Measurements from ENCODE around the gene SSBP1.

SSBP1 gene

DNA sequence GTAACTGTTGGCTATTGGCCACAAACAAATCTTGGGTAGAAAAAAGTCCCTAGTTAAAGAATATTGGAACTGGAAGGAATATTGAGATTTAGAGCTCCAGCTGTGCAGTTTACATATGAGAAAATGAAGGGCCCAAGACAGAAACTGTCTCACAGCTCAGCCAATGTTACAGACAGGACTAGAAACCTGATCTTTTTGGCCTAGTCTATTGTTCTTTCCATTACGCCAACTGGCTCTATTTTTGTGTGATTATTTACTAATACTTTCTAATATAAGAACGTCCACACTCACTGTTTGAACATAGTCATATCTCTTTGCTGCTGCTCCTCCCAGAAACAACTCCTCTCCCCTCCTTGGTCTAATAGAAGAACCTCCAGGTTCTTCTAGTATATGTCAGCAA is 28.8 kb upstream of the SSBP1 start:
- no peak overlapping the region for H3K27ac ChIP-seq (ENCODE audit: insufficient read depth, low read length, poor library complexity, severe bottlenecking)
- no peaks in the 10 kb centered on the region for H3K36me3 ChIP-seq (ENCODE audit: control insufficient read depth, insufficient read depth, low read length)
- no peak overlapping the region for H3K4me3 ChIP-seq (ENCODE audit: insufficient read depth, low read depth, low read length, poor library complexity, severe bottlenecking)
- H3K27me3 ChIP-seq (replicated peaks; ENCODE audit: control insufficient read depth, insufficient read depth, low read length, poor library complexity, severe bottlenecking): no peaks in the 10 kb centered on the region
- no peaks in the 10 kb centered on the region for H3K9me3 ChIP-seq (ENCODE audit: control insufficient read depth, low read length)
- H3K4me1 ChIP-seq (ENCODE audit: control insufficient read depth, insufficient read depth, low read length, poor library complexity, severe bottlenecking): no peaks in the 10 kb centered on the region
- no peak for DNase-seq

DNA sequence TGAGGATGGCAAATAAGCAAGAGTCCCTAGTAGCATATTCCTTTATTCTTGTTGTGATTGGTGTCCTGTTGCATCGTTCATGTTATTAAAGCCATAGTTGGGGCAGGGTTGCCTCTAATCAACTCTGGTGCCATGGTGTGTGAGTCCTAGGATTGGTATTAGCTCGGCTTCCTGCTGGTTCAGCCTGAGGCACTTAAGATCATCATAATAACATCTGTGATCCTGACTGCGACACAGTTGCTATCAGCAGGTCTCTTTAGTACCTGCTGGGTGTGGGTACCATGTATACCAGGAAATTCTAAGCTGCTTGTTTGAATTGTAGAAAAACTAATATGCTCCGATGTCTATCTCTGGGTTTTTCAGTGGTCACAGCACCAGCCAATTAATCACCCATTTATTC is 28.4 kb upstream of the SSBP1 start:
- DNase-seq: no peak
- no peak overlapping the region for H3K27ac ChIP-seq (ENCODE audit: insufficient read depth, low read length, poor library complexity, severe bottlenecking)
- H3K9me3 ChIP-seq (ENCODE audit: control insufficient read depth, low read length): no peaks in the 10 kb centered on the region
- H3K4me1 ChIP-seq (ENCODE audit: control insufficient read depth, insufficient read depth, low read length, poor library complexity, severe bottlenecking): no peaks in the 10 kb centered on the region
- H3K36me3 ChIP-seq (ENCODE audit: control insufficient read depth, insufficient read depth, low read length): no peaks in the 10 kb centered on the region
- no peak overlapping the region for H3K4me3 ChIP-seq (ENCODE audit: insufficient read depth, low read depth, low read length, poor library complexity, severe bottlenecking)
- no peaks in the 10 kb centered on the region for H3K27me3 ChIP-seq (replicated peaks; ENCODE audit: control insufficient read depth, insufficient read depth, low read length, poor library complexity, severe bottlenecking)

DNA sequence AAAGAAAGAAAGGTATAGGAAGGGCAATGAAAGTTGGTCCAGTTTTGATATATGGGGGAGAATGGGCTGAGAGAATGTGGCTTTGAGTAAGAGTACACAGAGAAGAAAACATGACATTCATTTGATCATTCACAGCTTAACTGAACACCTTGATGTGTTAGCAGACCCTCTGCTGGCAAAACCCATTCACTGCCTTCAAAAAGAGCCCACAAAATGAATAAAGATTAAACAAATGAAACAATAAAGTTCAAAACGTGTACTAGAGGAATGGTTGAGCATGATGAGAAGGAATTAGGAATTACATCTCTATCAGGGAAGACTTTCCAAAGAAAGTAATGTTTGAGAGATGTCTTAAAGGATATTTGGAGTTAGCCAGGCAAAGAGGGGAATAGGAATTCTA is 27.9 kb upstream of the SSBP1 start:
- Histone ChIP-seq H3K4me3 (ENCODE audit: insufficient read depth, low read depth, low read length, poor library complexity, severe bottlenecking) (no peak overlapping the region), H3K36me3 (ENCODE audit: control insufficient read depth, insufficient read depth, low read length) (no peaks in the 10 kb centered on the region), H3K9me3 (ENCODE audit: control insufficient read depth, low read length) (no peaks in the 10 kb centered on the region), H3K4me1 (ENCODE audit: control insufficient read depth, insufficient read depth, low read length, poor library complexity, severe bottlenecking) (no peaks in the 10 kb centered on the region), H3K27ac (ENCODE audit: insufficient read depth, low read length, poor library complexity, severe bottlenecking) (no peak overlapping the region), H3K27me3 (replicated peaks; ENCODE audit: control insufficient read depth, insufficient read depth, low read length, poor library complexity, severe bottlenecking) (no peaks in the 10 kb centered on the region)
- DNase-seq: no peak

DNA sequence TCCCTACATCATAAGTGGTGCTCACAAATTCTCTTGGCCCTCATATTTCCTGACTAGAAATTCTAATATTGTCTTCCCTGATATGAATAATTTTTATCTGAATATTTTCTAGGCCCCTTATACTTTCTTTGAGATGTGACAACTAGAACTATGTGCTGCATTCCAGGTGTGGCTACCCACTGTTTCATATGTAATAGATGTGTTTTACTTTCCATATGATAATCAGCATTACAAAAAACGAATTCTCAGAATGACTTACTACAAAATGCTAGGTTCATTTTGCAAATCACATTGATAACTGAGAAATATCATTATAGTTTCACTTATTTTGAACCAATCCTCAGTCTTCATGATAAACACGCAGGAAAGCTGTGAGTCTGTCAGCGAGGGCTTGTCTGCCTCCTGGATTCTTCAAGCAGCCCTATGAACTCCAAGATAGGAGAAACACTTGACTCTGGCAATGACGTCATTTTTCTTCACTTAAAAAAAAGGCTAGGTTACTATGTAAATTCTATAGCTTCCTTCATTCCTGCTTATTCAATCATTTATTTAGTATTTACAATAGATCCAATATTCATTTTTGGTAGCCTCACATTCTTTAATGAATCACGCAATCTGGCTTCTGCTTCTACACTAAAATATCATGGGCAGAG is 25.4 kb upstream of the SSBP1 start:
- no peaks in the 10 kb centered on the region for H3K36me3 ChIP-seq (ENCODE audit: control insufficient read depth, insufficient read depth, low read length)
- no peaks in the 10 kb centered on the region for H3K27me3 ChIP-seq (replicated peaks; ENCODE audit: control insufficient read depth, insufficient read depth, low read length, poor library complexity, severe bottlenecking)
- H3K4me3 ChIP-seq (ENCODE audit: insufficient read depth, low read depth, low read length, poor library complexity, severe bottlenecking): no peak overlapping the region
- H3K27ac ChIP-seq (ENCODE audit: insufficient read depth, low read length, poor library complexity, severe bottlenecking): no peak overlapping the region
- no peak for DNase-seq
- no peaks in the 10 kb centered on the region for H3K9me3 ChIP-seq (ENCODE audit: control insufficient read depth, low read length)
- H3K4me1 ChIP-seq (ENCODE audit: control insufficient read depth, insufficient read depth, low read length, poor library complexity, severe bottlenecking): no peaks in the 10 kb centered on the region

DNA sequence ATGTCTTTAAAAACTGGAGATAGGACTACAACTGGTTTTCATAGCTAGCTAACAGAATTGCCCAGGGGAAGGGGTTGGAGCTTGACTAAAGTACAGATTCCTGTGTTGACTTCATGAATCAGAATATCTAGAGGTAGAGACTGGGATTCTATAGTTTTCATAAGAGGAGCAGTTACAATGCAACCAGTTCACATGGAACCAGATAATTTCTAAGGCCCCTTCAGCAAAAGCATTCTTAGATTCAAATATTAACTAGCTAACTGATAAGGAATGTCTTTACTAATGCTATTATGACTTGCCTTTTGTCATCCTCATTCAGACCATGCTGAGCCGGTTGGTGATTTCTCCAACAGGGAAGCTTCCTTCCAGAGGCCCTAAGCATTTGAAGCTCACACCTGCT is 24.3 kb upstream of the SSBP1 start:
- Histone ChIP-seq H3K27ac (ENCODE audit: insufficient read depth, low read length, poor library complexity, severe bottlenecking) (no peak overlapping the region), H3K27me3 (replicated peaks; ENCODE audit: control insufficient read depth, insufficient read depth, low read length, poor library complexity, severe bottlenecking) (no peaks in the 10 kb centered on the region), H3K36me3 (ENCODE audit: control insufficient read depth, insufficient read depth, low read length) (no peaks in the 10 kb centered on the region), H3K9me3 (ENCODE audit: control insufficient read depth, low read length) (no peaks in the 10 kb centered on the region), H3K4me3 (ENCODE audit: insufficient read depth, low read depth, low read length, poor library complexity, severe bottlenecking) (no peak overlapping the region), H3K4me1 (ENCODE audit: control insufficient read depth, insufficient read depth, low read length, poor library complexity, severe bottlenecking) (no peaks in the 10 kb centered on the region)
- no peak for DNase-seq

DNA sequence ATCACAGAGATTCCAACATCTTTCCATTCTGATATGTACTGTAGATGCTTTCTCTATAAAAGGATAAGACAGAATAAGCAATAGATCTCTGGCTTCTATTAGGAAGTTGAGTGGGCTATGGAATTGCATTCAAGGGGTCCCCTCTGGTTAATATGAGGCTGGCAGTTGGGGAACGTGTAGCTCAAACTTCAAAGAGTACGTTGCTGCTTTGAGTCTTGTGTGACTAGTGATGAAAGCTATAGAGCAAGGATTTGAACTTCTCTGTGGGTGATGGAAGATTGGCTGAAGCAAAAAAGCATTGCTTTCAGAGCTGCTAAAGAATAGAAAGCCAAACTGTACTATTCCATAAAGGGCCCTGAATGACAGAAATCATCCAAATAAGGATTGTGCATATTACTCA is 23.6 kb upstream of the SSBP1 start:
- DNase-seq: no peak
- Histone ChIP-seq H3K27ac (ENCODE audit: insufficient read depth, low read length, poor library complexity, severe bottlenecking) (no peak overlapping the region), H3K27me3 (replicated peaks; ENCODE audit: control insufficient read depth, insufficient read depth, low read length, poor library complexity, severe bottlenecking) (no peaks in the 10 kb centered on the region), H3K9me3 (ENCODE audit: control insufficient read depth, low read length) (no peaks in the 10 kb centered on the region), H3K4me1 (ENCODE audit: control insufficient read depth, insufficient read depth, low read length, poor library complexity, severe bottlenecking) (no peaks in the 10 kb centered on the region), H3K4me3 (ENCODE audit: insufficient read depth, low read depth, low read length, poor library complexity, severe bottlenecking) (no peak overlapping the region), H3K36me3 (ENCODE audit: control insufficient read depth, insufficient read depth, low read length) (no peaks in the 10 kb centered on the region)

DNA sequence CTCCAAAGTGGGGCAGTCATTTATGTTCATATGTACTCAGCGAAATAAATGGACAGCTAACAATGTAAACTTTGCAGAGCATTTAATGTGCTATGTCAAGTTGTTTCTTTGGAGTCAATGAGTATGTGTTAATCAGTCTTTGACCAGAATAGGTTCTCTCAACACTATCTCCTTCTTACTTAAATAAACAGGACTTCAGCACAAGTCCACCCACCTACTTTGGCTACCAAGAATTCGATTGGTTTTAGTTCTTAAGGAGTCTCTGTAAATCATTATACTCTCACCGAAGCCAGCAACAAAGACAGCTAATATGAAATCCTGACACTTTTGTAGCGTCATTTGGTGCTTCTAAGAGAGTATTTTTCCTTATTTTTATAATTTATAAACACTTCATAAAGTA is 23.1 kb upstream of the SSBP1 start:
- H3K4me1 ChIP-seq (ENCODE audit: control insufficient read depth, insufficient read depth, low read length, poor library complexity, severe bottlenecking): no peaks in the 10 kb centered on the region
- H3K36me3 ChIP-seq (ENCODE audit: control insufficient read depth, insufficient read depth, low read length): no peaks in the 10 kb centered on the region
- H3K27me3 ChIP-seq (replicated peaks; ENCODE audit: control insufficient read depth, insufficient read depth, low read length, poor library complexity, severe bottlenecking): no peaks in the 10 kb centered on the region
- no peak for DNase-seq
- no peak overlapping the region for H3K4me3 ChIP-seq (ENCODE audit: insufficient read depth, low read depth, low read length, poor library complexity, severe bottlenecking)
- H3K9me3 ChIP-seq (ENCODE audit: control insufficient read depth, low read length): no peaks in the 10 kb centered on the region
- no peak overlapping the region for H3K27ac ChIP-seq (ENCODE audit: insufficient read depth, low read length, poor library complexity, severe bottlenecking)

DNA sequence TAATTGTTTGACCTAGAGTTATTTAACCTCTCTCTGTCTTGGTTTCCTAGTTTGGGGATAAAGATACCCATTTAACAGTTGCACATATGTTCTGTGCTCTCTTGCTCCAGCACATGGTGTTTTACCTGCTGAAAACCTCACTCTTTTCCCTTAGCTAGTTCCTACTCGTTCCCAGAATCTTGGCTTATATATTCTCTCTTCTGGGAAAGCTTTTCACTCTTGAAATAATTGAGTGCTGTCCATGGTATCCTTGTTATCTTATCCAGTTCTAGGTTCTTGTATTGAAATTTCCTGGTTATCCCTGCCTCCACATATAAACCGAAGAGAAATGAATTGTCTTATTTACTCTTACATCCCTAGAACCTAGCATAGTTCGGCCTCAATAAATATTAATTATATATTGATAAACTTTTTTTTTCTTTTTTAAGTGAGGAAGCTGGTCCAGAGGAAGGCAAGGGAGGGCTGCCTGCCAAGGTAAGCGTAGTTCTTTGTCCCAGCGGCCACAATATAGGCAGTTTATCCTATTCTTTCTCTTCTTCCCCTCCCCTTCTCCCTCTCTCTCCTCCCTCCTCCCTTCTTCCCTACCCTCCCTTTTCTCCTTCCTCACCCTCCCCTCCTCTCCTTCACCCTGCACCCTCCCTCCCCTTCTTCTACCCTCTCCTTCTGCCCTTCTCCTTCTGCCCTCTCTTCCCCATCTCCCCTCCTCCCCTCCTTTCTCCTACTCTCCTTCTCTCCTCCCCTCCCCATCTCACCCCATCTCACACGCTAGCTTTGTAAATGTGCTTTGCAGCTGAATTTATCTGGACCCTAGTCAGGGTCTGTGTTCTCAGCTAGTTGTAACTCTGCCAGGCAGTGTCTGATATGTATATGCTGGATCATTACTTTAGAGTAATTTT is 22.1 kb upstream of the SSBP1 start:
- H3K27me3 ChIP-seq (replicated peaks; ENCODE audit: control insufficient read depth, insufficient read depth, low read length, poor library complexity, severe bottlenecking): no peaks in the 10 kb centered on the region
- DNase-seq: no peak
- H3K4me1 ChIP-seq (ENCODE audit: control insufficient read depth, insufficient read depth, low read length, poor library complexity, severe bottlenecking): no peaks in the 10 kb centered on the region
- no peaks in the 10 kb centered on the region for H3K9me3 ChIP-seq (ENCODE audit: control insufficient read depth, low read length)
- H3K4me3 ChIP-seq (ENCODE audit: insufficient read depth, low read depth, low read length, poor library complexity, severe bottlenecking): no peak overlapping the region
- no peak overlapping the region for H3K27ac ChIP-seq (ENCODE audit: insufficient read depth, low read length, poor library complexity, severe bottlenecking)
- no peaks in the 10 kb centered on the region for H3K36me3 ChIP-seq (ENCODE audit: control insufficient read depth, insufficient read depth, low read length)

DNA sequence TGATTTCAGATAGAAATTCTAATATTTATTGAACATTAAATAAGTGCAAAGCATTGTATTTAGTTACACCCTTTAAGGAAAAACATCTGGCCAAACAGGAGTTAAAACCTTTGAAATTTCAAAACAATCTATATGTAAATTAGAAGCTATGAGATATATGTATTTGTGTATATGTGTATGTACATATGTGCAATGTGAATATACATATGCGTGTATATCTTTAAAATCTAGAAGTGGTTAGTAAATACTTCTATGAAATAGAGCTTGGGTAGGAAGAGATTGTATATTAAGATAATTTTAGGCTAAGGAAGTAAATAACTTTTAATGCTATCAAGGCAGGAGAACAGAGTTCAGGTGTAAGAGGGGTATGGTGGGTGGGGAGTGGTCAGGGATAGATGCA is 20.7 kb upstream of the SSBP1 start:
- Histone ChIP-seq H3K4me3 (ENCODE audit: insufficient read depth, low read depth, low read length, poor library complexity, severe bottlenecking) (no peak overlapping the region), H3K4me1 (ENCODE audit: control insufficient read depth, insufficient read depth, low read length, poor library complexity, severe bottlenecking) (no peaks in the 10 kb centered on the region), H3K27ac (ENCODE audit: insufficient read depth, low read length, poor library complexity, severe bottlenecking) (no peak overlapping the region), H3K36me3 (ENCODE audit: control insufficient read depth, insufficient read depth, low read length) (no peaks in the 10 kb centered on the region), H3K27me3 (replicated peaks; ENCODE audit: control insufficient read depth, insufficient read depth, low read length, poor library complexity, severe bottlenecking) (no peaks in the 10 kb centered on the region), H3K9me3 (ENCODE audit: control insufficient read depth, low read length) (no peaks in the 10 kb centered on the region)
- DNase-seq: no peak

DNA sequence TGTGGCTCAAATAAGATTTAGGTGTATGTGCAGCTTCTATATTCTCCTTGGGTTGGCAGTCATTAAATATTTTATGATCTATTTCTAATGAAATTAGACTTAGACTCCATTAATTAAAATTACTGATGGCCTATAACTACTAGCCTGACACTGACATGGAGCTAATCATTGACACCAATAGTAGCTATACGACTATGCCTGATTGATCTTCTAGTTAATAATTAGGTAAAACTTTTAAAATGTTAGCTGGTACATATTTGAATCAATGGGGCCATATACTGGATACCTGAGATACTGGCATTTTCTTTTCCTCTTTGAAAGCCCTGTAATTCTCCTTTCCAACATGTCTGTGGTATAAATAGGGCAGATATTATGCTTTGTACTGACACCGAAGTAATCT is 15.6 kb upstream of the SSBP1 start:
- DNase-seq: no peak
- H3K36me3 ChIP-seq (ENCODE audit: control insufficient read depth, insufficient read depth, low read length): no peaks in the 10 kb centered on the region
- no peak overlapping the region for H3K27ac ChIP-seq (ENCODE audit: insufficient read depth, low read length, poor library complexity, severe bottlenecking)
- H3K4me3 ChIP-seq (ENCODE audit: insufficient read depth, low read depth, low read length, poor library complexity, severe bottlenecking): no peak overlapping the region
- no peaks in the 10 kb centered on the region for H3K4me1 ChIP-seq (ENCODE audit: control insufficient read depth, insufficient read depth, low read length, poor library complexity, severe bottlenecking)
- no peaks in the 10 kb centered on the region for H3K27me3 ChIP-seq (replicated peaks; ENCODE audit: control insufficient read depth, insufficient read depth, low read length, poor library complexity, severe bottlenecking)
- H3K9me3 ChIP-seq (ENCODE audit: control insufficient read depth, low read length): no peaks in the 10 kb centered on the region
